Sigmoid colon (tissue), 7 donors: Measurements from ENCODE around the gene CD44. TPM values are rescaled to one million over a fixed set of nuclear protein-coding genes. Genes with fewer than 3 reads are reported as not detected.

Experiments
- DNase-seq: peaks from one replicate; pipeline ENCODE4 v3.0.0-alpha.2; 2019
- H3K27ac ChIP-seq, 4 donors: fragments of 200-600 bp; sonication (generic); one replicate each; pipeline ENCODE4 v1.5.1; 2016 to 2019; ENCODE audit warnings: mild to moderate bottlenecking in 1 of 4
- H3K27me3 ChIP-seq, 3 donors: fragments of 200-600 bp; sonication (generic); one replicate each; pipeline ENCODE4 v1.5.1; 2019; ENCODE audit warnings: mild to moderate bottlenecking in 1 of 3
- H3K36me3 ChIP-seq, 4 donors: fragments of 200-600 bp; sonication (generic); one replicate each; pipeline ENCODE4 v1.5.1; 2016 to 2019
- H3K4me1 ChIP-seq, 4 donors: fragments of 200-600 bp; sonication (generic); one replicate each; pipeline ENCODE4 v1.5.1; 2017 to 2019
- H3K4me3 ChIP-seq, 4 donors: fragments of 200-600 bp; sonication (generic); one replicate each; pipeline ENCODE4 v1.5.1; 2017 to 2019; ENCODE audit warnings: mild to moderate bottlenecking in 2 of 4, moderate library complexity in 1 of 4
- H3K9me3 ChIP-seq, 4 donors: fragments of 200-600 bp in 3 of 4; sonication (generic) in 3 of 4; one replicate each; pipeline versions ENCODE4 v1.5.1 to v1.6.1; 2013 to 2019
- EP300 ChIP-seq, 4 donors: sonication (generic); formaldehyde crosslinking; IDR thresholded peaks; one replicate each; pipeline ENCODE4 v1.6.1; 2017; ENCODE audit warnings: antibody characterized with exemption in 4 of 4
- POLR2A ChIP-seq, 2 donors: fragments of 450-650 bp; IDR thresholded peaks; one replicate each; pipeline ENCODE4 v1.6.1; 2016; ENCODE audit warnings: antibody characterized with exemption in 2 of 2, mild to moderate bottlenecking in 2 of 2, moderate library complexity in 2 of 2
- POLR2AphosphoS5 ChIP-seq, 4 donors: sonication (generic); formaldehyde crosslinking; IDR thresholded peaks; one replicate each; pipeline ENCODE4 v1.6.1; 2017; ENCODE audit warnings: antibody characterized with exemption in 4 of 4
- WGBS, 2 donors: extraction: QIAGEN DNeasy Blood & Tissue Kit; methylation state at CpG; one replicate each; pipeline ENCODE4 v1.1.7; 2013; 5-methylcytosine and 5-hydroxymethylcytosine counted together
- intact Hi-C: fragments of 100-400 bp; cut with DNase I; formaldehyde crosslinking; loops from one replicate; pipeline ENCODE4 v1.15.1; 2023
- polyA plus RNA-seq, 3 donors: library from polyadenylated mRNA; stranded (reverse); fragments of 200-250 nt; gene quantifications; one replicate each; pipeline ENCODE4 v1.2.3, GENCODE V29; 2013
- total RNA-seq, 4 donors: library from RNA; depleted of rRNA; stranded (reverse); fragments of >200 nt; gene quantifications; one replicate each; pipeline ENCODE4 v1.1.0, GENCODE V29; 2016
- TF ChIP-seq, protein P1 (sequence below), 4 experiments: fragments of 450-650 bp in 3 of 4; fragments of 200-600 bp in 1 of 4; IDR thresholded peaks; one replicate each; pipeline ENCODE4 v1.5.1; 2016 to 2019; ENCODE audit warnings: antibody characterized with exemption in 4 of 4, mild to moderate bottlenecking in 3 of 4, moderate library complexity in 2 of 4
- donor health status: healthy with polysubstance abuse.
- donor health status: Bipolar disorder and iron deficiency.
- donor health status: healthy.

The CD44 gene
- total and polyA plus RNA-seq, 7 donors, result 28.4 to 228 (median 76.4) TPM

DNA sequence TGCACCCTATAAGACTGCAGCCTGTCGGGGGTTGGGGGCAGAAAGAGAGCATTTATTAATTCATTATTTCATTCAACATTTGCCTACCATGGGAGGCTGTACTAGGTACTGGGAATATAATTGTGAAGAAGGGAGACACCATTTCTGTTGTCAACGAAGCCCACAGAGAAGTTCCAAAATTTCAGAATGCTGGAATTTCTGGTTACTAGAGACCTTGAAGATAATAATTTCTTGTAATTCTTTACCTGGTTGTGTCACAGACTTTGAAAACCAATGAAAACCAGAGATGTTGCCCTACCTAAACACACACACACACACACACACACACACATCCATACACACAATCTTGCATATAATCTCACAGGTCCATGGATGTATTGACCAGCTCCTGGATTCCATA is 30.1 kb downstream of the CD44 start:
- peak overlapping the region in 3 of 4 donors; percentile 67 to 82 (median 77) for H3K27ac ChIP-seq
- TF ChIP-seq EP300 (IDR thresholded peaks at IDR 0.05) (no peak), POLR2AphosphoS5 (IDR thresholded peaks at IDR 0.05) (no peak), POLR2A (IDR thresholded peaks at IDR 0.05) (no peak)
- TF ChIP-seq, protein P1, sequence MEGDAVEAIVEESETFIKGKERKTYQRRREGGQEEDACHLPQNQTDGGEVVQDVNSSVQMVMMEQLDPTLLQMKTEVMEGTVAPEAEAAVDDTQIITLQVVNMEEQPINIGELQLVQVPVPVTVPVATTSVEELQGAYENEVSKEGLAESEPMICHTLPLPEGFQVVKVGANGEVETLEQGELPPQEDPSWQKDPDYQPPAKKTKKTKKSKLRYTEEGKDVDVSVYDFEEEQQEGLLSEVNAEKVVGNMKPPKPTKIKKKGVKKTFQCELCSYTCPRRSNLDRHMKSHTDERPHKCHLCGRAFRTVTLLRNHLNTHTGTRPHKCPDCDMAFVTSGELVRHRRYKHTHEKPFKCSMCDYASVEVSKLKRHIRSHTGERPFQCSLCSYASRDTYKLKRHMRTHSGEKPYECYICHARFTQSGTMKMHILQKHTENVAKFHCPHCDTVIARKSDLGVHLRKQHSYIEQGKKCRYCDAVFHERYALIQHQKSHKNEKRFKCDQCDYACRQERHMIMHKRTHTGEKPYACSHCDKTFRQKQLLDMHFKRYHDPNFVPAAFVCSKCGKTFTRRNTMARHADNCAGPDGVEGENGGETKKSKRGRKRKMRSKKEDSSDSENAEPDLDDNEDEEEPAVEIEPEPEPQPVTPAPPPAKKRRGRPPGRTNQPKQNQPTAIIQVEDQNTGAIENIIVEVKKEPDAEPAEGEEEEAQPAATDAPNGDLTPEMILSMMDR (IDR thresholded peaks at IDR 0.05), result no peak
- intact Hi-C loops, result no loop called here
- H3K27me3 ChIP-seq, result no peaks in the 10 kb centered on the region
- 93 to 94% methylated on average over 2 of the region's 2 CpGs for WGBS, 2 donors
- H3K36me3 ChIP-seq, result no peaks in the 10 kb centered on the region
- H3K4me3 ChIP-seq, result no peak overlapping the region
- peaks cover 0 to 89% (median 79%) of the 10 kb centered on the region in 4 donors for H3K4me1 ChIP-seq
- no peak for DNase-seq
- no peaks in the 10 kb centered on the region for H3K9me3 ChIP-seq

DNA sequence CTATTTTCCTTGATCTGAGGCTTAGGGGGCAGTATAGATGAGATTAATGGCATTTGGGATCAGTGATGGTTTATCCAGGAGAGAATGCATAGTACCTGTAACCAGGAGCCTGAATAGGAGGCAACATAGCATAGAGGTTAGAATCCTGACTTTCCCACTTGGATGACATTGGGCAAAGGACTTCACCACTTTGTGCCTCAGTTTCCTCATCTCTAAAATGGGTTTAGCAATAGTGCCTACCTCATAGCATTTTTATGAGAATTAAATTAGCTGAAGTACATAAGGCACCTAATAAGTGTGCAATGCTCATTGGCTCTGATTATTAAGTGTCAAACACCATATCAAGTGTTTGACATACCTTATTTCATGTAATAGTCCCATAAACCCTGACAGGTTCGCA is 30.8 kb downstream of the CD44 start:
- intact Hi-C loops, result no loop called here
- WGBS, 2 donors, result 58 to 81% methylated on average over 1 of the region's 1 CpG

DNA sequence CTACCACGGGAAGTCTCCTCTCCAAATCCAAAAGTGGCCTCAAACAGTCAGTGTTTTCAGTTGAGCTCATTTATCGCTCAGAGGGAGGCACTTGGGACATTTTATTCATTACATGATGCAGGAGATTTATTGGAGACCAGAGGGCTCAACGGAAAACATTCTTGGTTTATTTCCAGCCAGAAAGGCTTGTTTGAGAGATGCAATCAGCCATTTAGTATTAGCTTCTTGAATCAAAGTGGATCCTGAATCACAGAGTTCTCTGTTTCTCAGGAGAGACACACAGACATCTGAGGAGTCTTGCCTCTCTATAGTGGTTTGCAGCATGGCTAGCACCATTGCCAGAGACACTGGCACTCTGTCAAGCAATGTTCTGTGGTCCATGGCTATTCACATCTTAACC is 31.5 kb downstream of the CD44 start:
- H3K36me3 ChIP-seq, result no peaks in the 10 kb centered on the region
- H3K4me1 ChIP-seq, result peaks cover 0 to 89% (median 80%) of the 10 kb centered on the region in 4 donors
- H3K27me3 ChIP-seq, result no peaks in the 10 kb centered on the region
- TF ChIP-seq, protein P1 (IDR thresholded peaks at IDR 0.05), result no peak
- peak in 1 of 4 donors; percentile 37 for TF ChIP-seq POLR2AphosphoS5 (IDR thresholded peaks at IDR 0.05)
- TF ChIP-seq EP300 (IDR thresholded peaks at IDR 0.05), result no peak
- TF ChIP-seq POLR2A (IDR thresholded peaks at IDR 0.05), result no peak
- no peaks in the 10 kb centered on the region for H3K9me3 ChIP-seq
- H3K4me3 ChIP-seq, result no peak overlapping the region
- DNase-seq, result no peak
- intact Hi-C loops, result no loop called here
- H3K27ac ChIP-seq, result peak overlapping the region; percentile 36 to 82 (median 72)
- WGBS, 2 donors, result 70 to 83% methylated on average over 3 of the region's 3 CpGs

More for the DNA sequence above, 30.8 kb downstream of the CD44 start:
- no peaks in the 10 kb centered on the region for H3K27me3 ChIP-seq
- no peak overlapping the region for H3K4me3 ChIP-seq
- no peaks in the 10 kb centered on the region for H3K36me3 ChIP-seq
- TF ChIP-seq POLR2AphosphoS5 (IDR thresholded peaks at IDR 0.05), result no peak
- no peak for TF ChIP-seq EP300 (IDR thresholded peaks at IDR 0.05)
- no peak for TF ChIP-seq POLR2A (IDR thresholded peaks at IDR 0.05)
- TF ChIP-seq, protein P1 (IDR thresholded peaks at IDR 0.05), result no peak
- no peak for DNase-seq
- H3K9me3 ChIP-seq, result no peaks in the 10 kb centered on the region
- peak overlapping the region; percentile 36 to 82 (median 72) for H3K27ac ChIP-seq
- H3K4me1 ChIP-seq, result peaks cover 0 to 89% (median 79%) of the 10 kb centered on the region in 4 donors

GRCh38 chr11:35171226-35171625 is 32.3 kb downstream of the CD44 start:
- Histone ChIP-seq H3K27me3 (no peaks in the 10 kb centered on the region), H3K4me3 (no peak overlapping the region), H3K9me3 (no peaks in the 10 kb centered on the region), H3K27ac (peak overlapping the region in 3 of 4 donors; percentile 67 to 82 (median 77)), H3K36me3 (no peaks in the 10 kb centered on the region), H3K4me1 (peaks cover 0 to 83% (median 74%) of the 10 kb centered on the region in 4 donors)
- DNase-seq, result no peak
- WGBS, 2 donors, result 84 to 95% methylated on average over 1 of the region's 1 CpG
- intact Hi-C loops, result no loop called here
- TF ChIP-seq POLR2A (IDR thresholded peaks at IDR 0.05) (no peak), EP300 (IDR thresholded peaks at IDR 0.05) (no peak), POLR2AphosphoS5 (IDR thresholded peaks at IDR 0.05) (no peak)
- TF ChIP-seq, protein P1 (IDR thresholded peaks at IDR 0.05), result no peak

- WGBS, 2 donors, result 4 to 24% methylated on average over 2 of the region's 2 CpGs
- peak overlapping the region in 3 of 4 donors; percentile 48 to 82 (median 63) for H3K27ac ChIP-seq
- peaks cover 0 to 65% (median 58%) of the 10 kb centered on the region in 4 donors for H3K4me1 ChIP-seq
- peaks cover 0 to 17% (median 4%) of the 10 kb centered on the region in 4 donors for H3K36me3 ChIP-seq
- H3K9me3 ChIP-seq, result no peaks in the 10 kb centered on the region
- DNase-seq, result no peak
- no peaks in the 10 kb centered on the region for H3K27me3 ChIP-seq
- H3K4me3 ChIP-seq, result no peak overlapping the region
- TF ChIP-seq POLR2AphosphoS5 (IDR thresholded peaks at IDR 0.05) (no peak), POLR2A (IDR thresholded peaks at IDR 0.05) (no peak), EP300 (IDR thresholded peaks at IDR 0.05) (no peak)
- TF ChIP-seq, protein P1 (IDR thresholded peaks at IDR 0.05), result no peak
- intact Hi-C loops, result no loop called here
Observed at GRCh38 chr11:35173011-35173511, 34.1 kb downstream of the CD44 start.
